Smooth muscle cell of the brain vasculature (primary cell): ENCODE data around the gene RPS3A.
"Not testable (repeated sequence)": the region's sequence is repeated elsewhere in the genome, so short reads cannot be mapped to it uniquely, and the experiment has no call there.

ENCODE experiments used
- DNase-seq: peaks from one replicate; pipeline ENCODE4 v3.0.0-alpha.2; 2012; ENCODE audit warnings: low read depth, low spot score

The RPS3A gene

DNA sequence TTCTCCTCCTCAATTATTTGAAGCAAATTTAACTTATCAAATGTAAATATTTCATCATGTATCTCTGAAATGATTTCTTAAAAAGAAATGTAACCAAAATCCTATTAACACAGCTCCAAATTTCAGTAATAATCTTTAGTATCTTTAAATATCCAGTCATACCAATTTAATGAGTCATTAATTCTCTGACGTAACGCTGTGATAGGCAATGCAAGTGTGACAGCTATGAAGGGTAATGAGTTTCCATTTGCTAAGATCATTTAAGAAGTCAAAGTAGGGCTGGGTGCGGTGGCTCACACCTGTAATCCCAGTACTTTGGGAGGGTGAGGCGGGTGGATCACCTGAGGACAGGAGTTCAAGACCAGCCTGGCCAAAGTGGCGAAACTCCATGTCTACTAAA lies 15.6 kb downstream of the RPS3A start:
- DNase-seq = no peak

DNA sequence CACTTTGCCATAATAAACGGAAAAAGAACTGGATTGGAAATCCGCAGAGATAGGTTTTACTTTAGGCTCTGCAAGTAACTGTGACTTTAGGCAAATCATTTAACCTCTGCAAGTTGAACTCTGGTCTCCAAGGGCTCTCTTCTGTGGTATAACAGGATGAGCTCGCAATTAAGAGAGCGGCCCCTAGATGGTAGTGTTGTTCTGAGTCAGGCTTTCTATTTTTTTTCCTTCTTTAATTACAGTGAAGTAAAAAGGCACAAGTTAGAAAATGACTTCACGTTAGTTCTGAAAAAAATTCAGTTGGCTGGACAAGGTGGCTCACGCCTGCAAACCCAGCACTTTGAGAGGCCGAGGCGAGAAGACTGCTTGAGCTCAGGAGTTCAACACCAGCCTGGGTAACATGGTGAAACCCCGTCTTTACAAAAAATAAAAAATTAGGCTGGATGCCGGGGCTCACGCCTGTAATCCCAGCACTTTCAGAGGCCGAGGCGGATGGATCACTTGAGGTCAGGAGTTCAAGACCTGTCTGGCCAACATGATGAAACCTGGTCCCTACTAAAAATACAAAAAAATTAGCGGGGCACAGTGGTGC lies 18.0 kb downstream of the RPS3A start:
- peak; percentile 37 for DNase-seq

DNA sequence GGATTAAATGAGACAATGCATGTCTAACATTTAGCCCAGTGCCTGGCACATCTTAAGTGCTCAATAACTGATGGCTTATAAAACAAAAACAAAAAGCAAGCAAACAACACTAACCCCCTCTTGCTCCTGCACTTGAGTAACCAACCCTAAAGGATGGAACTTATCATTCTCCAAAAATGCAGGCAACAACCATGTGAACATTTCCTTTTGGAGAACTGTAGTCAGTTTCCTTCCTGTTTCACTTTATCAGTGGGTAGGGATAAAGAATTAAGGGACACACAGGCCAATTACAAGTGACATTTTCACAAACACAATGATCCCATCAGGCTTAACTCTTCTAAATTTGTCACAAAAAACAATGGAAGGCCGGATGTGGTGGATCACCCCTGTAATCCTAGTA lies 30.4 kb downstream of the RPS3A start:
- DNase-seq = no peak

DNA sequence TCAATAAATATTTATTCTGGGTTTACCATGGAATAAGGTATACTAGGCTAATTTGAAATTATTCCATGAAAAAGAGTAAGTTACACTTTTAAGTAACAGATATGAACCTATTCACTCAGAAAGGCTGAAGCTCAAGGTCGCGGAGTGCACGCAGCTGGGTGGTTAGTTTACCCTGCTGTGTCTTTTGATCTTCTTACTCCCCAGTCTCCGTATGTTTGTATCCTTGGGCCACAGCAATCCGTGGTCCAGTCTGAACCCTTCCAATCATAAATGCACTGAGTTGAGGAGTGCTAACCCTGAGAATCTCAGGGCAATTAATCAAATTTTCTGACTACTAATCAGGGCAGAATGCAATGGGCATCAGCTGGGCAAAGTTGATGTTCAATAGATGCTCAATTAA lies 33.9 kb downstream of the RPS3A start:
- DNase-seq = no peak

DNA sequence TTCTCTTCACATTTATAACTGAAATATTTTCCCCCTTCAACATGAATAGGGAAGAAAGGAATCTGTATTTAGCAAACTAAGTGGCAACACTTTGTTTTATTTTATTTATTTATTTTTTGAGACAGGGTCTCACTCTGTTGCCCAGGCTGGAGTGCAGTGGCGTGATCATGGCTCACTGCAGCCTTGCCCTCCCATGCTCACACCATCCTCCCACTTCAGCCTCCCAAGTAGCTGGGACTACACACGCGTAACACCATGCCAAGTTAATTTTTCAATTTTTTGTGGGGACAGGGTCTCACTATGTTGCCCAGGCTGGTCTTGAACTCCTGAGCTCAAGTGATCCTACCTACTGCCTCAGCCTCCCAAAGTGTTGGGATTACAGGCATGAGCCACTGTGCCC lies 36.6 kb downstream of the RPS3A start:
- not testable (repeated sequence) for DNase-seq

DNA sequence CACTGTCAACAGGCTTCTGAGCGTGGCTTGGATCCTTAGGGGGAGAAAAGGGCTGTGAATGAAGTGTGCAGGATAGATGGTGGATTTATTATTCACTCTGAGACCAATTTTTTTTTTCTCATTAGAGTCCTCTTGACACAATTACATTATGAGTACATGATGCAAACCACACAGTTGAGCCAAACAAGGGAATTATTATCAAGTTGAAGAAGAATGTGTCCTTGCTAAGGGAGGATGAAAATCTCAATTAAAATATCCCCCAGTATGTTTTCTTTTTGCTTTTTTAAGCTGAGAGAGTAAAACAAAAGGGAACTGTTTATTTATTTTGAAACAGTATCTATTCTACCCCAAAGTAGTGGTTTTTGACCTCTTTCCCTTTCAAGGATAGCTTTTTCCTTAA lies 40.4 kb downstream of the RPS3A start:
- DNase-seq = no peak

DNA sequence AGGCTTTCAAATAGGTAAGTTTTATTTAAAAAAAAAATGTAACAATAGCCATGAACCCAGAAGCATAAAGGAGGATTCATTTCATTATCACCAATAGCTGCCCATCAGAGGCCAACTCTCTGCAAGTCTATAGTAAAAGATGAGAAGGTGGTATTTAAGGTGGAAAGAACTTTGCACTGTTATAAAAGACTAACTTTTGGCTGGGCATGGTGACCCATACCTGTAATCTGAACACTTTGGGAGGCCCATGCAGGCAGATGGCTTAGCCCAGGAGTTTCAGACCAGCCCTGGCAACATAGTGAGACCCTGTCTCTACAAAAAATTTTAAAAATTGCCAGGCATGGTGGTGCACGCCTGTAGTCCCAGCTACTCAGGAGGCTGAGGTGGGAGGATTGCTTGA lies 43.3 kb downstream of the RPS3A start:
- DNase-seq = no peak

DNA sequence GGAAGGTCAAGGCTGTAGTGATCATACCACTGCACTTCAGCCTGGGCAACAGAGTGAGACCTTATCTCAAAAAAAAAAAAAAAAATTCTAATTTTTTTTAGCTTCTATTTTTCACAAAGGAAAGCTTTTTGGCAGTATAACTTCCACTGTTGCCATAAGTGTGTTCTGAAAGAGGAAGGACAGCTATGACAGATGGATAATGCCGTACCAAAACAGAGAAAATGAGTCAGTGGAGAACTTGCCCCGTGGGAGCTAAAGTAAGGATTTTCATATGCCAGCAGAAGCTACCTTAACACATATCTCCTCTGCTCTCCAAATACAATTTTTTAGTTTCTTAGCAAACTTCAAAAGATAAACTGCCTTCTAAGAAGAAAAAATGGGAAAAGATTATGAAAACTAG lies 43.7 kb downstream of the RPS3A start:
- no peak for DNase-seq

DNA sequence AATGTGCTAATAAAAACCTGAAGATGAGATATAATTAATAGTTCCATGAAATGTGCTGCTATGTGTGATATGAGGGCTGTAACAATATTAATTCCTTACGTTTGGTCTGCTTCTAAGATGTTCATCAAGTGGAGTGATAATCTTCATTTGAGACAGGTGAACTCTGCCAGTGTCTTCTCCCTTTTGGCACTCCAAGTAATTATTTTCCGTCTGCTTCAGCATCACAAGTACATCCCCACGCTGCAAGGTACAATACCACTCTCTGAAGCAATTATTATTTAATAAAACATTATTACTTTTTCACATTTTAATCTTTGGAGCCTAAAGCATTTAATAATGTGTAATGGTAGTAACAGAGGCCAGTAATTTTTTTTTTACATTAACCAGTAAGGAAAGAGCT lies 44.4 kb downstream of the RPS3A start:
- no peak for DNase-seq

DNA sequence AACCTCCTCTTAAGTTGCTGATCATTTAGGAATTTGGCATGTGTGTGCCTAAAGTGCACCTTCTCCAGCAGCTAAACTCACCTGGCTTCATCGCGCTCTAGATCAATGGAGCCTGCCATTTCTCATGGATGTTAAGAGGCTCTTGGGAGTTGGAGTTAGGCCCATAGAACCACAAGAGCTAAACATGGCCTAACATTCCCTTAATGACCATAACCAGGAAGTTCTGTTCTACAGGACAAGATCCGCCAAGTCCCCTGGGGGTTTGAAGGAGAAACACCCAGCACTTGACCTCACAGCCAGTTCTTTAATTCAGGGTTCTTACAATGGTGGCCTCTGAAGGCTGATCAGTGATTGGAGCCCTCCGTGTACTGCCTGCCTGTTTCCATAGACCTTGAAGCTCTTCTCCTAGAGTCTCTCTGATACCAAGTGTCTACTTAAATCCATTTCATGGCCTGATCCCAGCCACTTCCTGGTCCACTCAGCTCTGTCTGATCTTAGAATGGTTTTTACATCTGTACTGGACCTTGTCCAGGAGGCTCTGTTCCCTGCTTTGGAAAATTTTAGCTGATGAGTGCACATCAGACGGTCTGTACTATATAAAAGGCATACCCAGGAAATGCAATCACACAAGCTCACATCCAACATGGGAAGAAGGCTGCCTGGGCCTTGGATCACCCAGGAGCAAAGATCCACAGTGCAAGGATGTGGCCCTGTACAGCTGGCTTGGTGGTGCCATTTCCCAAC lies 45.1 kb downstream of the RPS3A start:
- DNase-seq = no peak

DNA sequence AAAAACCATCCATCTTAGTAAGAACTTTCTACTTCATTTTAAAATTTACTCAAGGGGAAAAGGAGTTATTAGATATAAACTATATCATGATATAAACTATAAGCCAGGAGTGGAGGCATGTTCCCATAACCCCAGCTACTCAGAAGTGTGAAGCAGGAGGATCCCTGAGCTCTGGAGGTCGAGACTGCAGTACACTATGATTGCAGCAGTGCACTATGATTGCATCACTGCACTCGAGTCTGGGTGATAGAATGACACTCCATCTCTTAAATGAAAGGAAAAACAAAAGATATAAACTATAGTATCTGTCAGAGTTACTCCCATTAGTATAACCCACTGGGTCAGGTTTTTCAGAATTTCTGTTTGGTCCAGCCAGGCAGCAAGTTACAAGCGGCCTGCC lies 47.6 kb downstream of the RPS3A start:
- no peak for DNase-seq

DNA sequence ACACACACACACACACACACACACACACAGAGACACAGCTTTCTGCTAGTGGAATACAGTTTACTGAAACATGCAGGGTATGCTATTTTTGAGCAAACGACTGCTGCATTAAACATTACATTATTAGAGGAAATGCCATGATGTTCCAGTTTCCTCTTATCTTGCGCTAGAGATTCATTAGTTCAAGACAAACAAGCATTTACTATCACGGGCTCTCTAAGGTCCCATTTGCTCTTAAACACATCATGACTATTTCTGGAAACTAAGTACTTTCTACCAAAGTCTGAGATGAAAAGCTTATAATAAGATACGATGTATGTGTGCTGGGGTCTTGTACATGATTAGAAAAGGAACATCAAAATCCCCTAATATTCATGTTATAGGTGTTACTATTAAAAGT lies 48.8 kb downstream of the RPS3A start:
- DNase-seq = no peak

DNA sequence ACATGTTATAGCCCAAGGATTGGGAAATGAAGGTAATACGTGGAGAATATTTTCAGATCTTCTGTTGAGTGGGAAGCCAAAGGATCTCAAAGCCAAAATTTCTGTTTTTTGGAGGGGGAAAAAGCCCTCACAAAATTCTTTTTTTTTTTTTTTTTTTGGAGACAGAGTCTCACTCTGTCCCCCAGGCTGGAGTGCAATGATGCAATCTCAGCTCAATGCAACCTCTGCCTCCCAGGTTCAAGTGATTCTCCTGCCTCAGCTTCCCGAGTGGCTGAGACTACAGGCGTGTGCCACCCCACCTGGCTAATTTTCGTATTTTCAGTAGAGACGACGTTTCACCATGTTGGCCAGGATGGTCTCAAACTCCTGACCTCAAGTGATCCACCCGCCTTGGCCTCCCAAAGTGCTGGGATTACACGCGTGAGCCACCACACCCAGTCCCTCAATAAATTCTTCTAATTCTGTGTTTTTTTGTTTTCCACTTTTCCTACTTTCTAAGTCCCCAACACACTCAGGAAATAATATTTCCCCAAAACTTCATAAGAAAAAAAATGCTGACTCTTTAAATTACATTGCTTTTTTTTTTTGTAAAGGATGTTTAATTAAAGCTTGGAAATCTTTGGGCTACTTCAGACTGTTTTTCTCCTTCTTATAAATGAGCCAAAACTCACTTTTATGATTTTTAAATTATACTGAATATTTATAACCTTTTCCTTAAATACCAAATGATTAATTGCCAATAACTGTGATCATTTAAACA lies 51.6 kb downstream of the RPS3A start:
- no peak for DNase-seq

DNA sequence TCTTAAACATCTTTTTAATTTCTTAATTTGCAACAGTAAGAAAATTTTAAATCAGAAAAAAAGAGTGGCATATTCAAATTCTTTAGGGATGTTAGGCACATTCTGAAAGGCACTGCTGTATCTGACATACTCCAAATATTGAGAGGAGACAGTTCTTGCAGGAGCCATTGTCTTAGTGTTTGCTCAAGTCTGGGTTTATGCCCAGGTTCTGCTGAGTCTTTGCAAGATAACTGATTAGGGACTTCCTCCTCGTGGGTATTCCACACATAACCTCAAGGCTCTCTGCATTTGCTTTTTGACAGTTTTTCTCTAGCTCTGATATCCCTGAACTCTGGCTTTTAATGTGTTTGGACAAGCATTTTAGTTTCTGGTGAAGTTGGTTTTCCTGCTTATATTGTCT lies 52.6 kb downstream of the RPS3A start:
- no peak for DNase-seq

DNA sequence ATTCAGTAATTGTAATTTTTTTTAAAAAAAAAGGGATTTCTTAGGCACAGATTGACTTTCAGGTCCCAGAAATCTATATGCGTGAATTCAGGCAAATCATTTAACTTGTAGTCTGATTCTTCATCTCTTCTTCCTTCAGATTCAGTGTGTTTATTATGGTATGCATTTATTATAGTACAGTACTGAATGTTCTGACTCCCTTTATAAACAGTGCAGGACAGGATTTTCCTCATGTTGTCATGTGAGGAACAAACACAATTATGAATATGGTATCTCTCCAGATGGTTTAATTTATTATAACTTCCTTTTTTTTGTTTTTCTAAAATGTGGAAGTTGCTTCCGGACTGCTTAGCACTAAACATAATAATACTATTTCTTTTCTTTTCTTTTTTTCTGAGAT lies 54.2 kb downstream of the RPS3A start:
- no peak for DNase-seq
